AG09319 (cell line): Measurements from ENCODE around the gene UPF2.
"Not testable (repeated sequence)": the region's sequence is repeated elsewhere in the genome, so short reads cannot be mapped to it uniquely, and the experiment has no call there.

ENCODE experiments used
- DNase-seq: peaks from one replicate; pipeline ENCODE4 v3.0.0-alpha.2; 2010; ENCODE audit warnings: low read depth; ENCODE audit errors: extremely low read depth
- TF ChIP-seq, protein P1 (sequence below): IDR thresholded peaks from 2 replicates; pipeline ENCODE4 v1.5.1; 2011; ENCODE audit warnings: low read depth, mild to moderate bottlenecking, inconsistent platforms, low read length, moderate library complexity

The UPF2 gene

DNA sequence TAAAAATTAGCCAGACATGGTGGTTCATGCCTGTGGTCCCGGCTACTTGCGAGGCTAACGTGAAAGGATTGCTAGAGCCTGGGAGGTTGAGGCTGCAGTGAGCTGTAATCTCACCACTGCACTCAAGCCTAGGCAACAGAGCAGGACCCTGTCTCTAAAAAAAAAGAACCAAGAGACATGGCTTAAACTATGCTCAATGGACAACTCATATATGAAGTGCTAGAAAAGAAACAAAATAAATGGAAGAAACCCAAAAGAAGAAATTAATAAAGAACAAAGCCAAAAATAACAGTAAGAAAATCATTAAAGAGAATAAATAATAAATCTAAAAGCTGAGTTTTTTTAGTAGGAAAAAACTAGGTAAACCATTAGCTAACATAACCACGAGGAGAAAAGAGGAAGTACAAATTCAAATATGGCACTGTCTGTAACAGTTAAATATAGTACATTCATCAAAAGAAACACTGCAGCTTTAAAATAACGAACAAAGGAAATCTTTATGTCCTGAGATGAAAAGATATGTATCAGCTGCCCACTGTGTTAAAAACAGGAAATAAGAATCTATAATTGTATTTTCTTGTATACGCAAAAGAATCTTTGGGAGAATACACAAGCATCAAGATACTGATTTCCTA lies 48.7 kb downstream of the UPF2 start:
- no peak for DNase-seq
- TF ChIP-seq, protein P1, sequence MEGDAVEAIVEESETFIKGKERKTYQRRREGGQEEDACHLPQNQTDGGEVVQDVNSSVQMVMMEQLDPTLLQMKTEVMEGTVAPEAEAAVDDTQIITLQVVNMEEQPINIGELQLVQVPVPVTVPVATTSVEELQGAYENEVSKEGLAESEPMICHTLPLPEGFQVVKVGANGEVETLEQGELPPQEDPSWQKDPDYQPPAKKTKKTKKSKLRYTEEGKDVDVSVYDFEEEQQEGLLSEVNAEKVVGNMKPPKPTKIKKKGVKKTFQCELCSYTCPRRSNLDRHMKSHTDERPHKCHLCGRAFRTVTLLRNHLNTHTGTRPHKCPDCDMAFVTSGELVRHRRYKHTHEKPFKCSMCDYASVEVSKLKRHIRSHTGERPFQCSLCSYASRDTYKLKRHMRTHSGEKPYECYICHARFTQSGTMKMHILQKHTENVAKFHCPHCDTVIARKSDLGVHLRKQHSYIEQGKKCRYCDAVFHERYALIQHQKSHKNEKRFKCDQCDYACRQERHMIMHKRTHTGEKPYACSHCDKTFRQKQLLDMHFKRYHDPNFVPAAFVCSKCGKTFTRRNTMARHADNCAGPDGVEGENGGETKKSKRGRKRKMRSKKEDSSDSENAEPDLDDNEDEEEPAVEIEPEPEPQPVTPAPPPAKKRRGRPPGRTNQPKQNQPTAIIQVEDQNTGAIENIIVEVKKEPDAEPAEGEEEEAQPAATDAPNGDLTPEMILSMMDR, result no peak

GRCh38 chr10:11988924-11989323 lies 53.7 kb downstream of the UPF2 start:
- TF ChIP-seq, protein P1, result no peak
- DNase-seq, result no peak

GRCh38 chr10:11986593-11987216 lies 55.9 kb downstream of the UPF2 start:
- TF ChIP-seq, protein P1, result peak; percentile 88
- DNase-seq, result peak; percentile 52

DNA sequence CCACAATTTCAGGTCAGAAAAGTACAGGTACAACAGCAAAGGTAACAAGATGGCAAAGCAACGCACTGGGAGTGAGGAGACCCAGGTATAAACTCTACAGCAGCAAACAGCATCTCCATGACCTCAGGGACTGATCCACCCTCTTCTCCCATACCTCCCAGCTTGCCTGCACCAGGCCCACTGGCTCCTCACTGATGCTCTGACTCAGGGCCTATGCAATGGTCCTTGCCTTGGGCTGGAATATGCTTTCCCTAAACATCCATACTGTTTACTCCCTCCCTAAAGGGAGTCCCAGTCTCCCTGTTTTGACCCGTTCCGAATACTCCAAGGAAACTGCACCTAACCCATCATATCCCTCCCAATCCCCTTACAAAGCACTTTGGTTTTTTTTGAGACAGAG lies 60.4 kb downstream of the UPF2 start:
- TF ChIP-seq, protein P1, result no peak
- DNase-seq, result no peak

DNA sequence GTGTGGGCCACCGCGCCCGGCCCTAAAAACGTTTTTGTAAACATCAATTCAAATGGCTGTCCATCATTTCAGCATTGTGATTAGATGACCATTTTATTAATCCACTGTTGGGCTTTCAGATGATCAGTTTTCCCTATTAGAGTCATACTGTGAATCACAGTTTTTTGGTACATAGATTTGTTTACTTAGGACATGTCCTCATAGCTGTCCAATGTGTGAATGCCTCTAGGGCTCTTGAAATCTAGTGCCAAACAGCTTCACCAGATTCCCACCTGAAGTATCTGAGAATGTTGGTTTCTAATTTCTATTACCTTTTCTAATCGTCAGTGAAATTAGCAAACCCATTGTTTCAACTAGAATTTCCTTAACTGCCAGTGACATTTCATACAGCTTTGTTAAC lies 66.8 kb downstream of the UPF2 start:
- TF ChIP-seq, protein P1, result no peak
- no peak for DNase-seq

GRCh38 chr10:11972523-11972922 lies 70.1 kb downstream of the UPF2 start:
- DNase-seq, result not testable (repeated sequence)

DNA sequence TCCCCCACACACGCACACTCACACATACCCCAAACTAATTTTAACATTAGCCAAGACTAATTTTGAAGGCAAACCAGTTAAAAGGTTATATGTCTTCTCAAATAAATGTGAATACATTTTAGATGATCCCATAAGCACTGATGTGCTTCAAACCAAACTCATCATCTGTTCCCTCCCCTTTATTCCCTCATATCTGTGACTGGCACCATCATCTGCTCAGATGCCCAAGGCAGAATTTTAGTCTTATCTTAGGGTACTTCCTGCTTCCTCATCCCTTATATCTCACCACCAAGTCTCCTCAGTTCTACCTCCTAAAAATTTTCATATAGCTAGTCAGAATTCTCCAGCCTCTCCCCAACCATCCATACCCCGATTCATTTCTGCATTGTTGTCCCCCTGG lies 80.4 kb downstream of the UPF2 start:
- TF ChIP-seq, protein P1, result no peak
- no peak for DNase-seq

DNA sequence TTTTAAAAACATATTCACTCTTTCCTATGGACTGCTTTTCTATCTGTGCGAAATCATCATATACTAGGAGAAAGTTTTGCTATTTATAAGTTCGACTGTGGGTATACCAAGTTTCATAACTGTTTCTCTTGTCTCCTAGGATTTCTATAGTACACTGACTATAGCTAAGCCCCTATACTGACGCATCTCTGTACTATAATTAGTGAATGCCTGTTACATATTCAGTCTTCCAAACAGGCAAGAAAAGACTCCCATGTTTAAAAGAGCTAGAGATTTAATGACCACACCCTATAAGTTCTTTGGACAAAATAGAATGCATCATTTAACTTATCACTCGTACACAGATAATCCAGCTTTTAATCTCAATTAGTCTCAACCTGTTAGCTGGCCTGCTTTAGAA lies 80.8 kb downstream of the UPF2 start:
- no peak for DNase-seq
- TF ChIP-seq, protein P1, result no peak
